GM10266 (cell line): ENCODE results near the gene LRRC15.

Source experiments
- DNase-seq: peaks from one replicate; pipeline ENCODE4 v3.0.0; 2012; ENCODE audit errors: extremely low spot score
- CTCF ChIP-seq: IDR thresholded peaks from 2 replicates; pipeline ENCODE4 v1.5.1; 2012; ENCODE audit warnings: mild to moderate bottlenecking, low read depth; ENCODE audit not compliant: control insufficient read depth, insufficient read depth; ENCODE audit errors: missing control alignments

LRRC15 gene

GRCh38 chr3:194380326-194380725, 10.8 kb upstream of the LRRC15 start:
- no peak for TF ChIP-seq CTCF
- DNase-seq = no peak

- no peak for DNase-seq
- TF ChIP-seq CTCF = no peak
These were observed 10.1 kb upstream of the LRRC15 start for GRCh38 chr3:194379651-194380050.

- no peak for TF ChIP-seq CTCF
- DNase-seq = no peak
These were observed 9.7 kb upstream of the LRRC15 start for GRCh38 chr3:194379231-194379630.

- no peak for TF ChIP-seq CTCF
- no peak for DNase-seq
These were observed 8.2 kb upstream of the LRRC15 start for GRCh38 chr3:194377708-194378107.

GRCh38 chr3:194376241-194376560, 6.7 kb upstream of the LRRC15 start:
- DNase-seq = no peak
- no peak for TF ChIP-seq CTCF

- TF ChIP-seq CTCF = no peak
- no peak for DNase-seq
These were observed 6.1 kb upstream of the LRRC15 start for GRCh38 chr3:194375473-194376240.

GRCh38 chr3:194374935-194375334, 5.4 kb upstream of the LRRC15 start:
- DNase-seq = no peak
- TF ChIP-seq CTCF = no peak
